Measurements from ENCODE around the gene UBASH3B.

UBASH3B gene

GRCh38 chr11:122679466-122679865 is 23.9 kb downstream of the UBASH3B start:
- DNase-seq = no peak

DNA sequence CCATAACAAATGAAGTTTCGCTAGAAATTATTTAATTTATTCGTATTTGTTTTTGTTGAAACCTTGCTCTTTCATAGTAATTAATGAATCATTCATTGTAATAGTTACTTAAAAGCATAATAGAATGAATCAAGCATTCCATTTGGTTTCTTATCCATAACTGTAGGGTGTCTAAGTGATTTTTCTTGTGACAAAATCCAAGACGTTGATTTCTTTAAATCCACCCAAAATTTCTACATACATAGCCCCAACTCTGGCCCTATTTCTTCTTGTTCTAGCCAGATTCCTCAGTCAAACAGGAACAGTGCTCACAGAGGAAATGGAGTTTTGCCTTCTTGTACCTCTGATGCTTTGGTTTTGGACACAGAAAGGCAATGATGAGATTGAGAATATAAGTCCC is 25.5 kb downstream of the UBASH3B start:
- no peak for DNase-seq

DNA sequence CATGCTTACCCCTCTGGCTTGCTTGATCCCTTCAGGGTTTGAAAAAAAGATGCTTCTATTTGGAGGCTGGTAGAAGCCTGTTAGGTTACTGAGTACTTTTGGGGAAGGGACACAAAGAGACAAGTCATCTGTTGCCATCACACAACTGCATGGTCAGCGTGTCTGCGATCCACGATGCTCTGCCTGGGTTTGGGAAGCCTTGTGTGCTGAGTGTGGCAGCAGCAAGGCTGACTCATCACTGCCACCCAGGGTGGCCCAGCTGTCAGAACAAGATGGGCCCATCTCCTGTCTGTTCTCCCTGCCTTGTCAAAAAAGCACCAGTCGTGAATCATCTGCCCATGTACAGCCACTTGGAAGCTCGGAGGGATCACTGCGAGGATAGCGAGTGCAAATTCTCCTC is 26.2 kb downstream of the UBASH3B start:
- no peak for DNase-seq

- no peak for DNase-seq
These were observed 26.9 kb downstream of the UBASH3B start for GRCh38 chr11:122682464-122682863.

- DNase-seq = no peak
These were observed 29.5 kb downstream of the UBASH3B start for GRCh38 chr11:122685041-122685440.

DNA sequence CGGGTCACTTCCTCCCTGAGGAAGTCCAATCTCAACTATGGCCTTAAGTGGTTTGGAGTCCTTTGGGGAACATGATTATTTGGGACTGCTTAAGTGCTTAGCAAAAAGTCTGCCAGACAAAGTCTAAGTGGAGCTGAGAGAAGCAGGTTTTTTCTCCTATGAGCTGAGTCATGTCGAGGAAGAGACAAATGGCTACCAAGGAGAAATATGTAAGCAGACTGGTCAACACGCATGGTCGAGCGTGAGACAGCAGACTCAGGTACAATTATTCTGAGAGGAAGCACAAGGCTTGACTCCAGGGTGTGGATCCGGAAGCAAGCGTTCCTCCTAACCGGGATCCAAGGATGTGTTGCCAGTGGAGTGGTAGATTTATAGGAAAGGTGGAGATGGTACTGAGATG is 30.6 kb downstream of the UBASH3B start:
- no peak for DNase-seq

GRCh38 chr11:122690384-122690783 is 34.9 kb downstream of the UBASH3B start:
- DNase-seq = no peak

GRCh38 chr11:122690801-122691548 is 35.5 kb downstream of the UBASH3B start:
- DNase-seq = no peak

DNA sequence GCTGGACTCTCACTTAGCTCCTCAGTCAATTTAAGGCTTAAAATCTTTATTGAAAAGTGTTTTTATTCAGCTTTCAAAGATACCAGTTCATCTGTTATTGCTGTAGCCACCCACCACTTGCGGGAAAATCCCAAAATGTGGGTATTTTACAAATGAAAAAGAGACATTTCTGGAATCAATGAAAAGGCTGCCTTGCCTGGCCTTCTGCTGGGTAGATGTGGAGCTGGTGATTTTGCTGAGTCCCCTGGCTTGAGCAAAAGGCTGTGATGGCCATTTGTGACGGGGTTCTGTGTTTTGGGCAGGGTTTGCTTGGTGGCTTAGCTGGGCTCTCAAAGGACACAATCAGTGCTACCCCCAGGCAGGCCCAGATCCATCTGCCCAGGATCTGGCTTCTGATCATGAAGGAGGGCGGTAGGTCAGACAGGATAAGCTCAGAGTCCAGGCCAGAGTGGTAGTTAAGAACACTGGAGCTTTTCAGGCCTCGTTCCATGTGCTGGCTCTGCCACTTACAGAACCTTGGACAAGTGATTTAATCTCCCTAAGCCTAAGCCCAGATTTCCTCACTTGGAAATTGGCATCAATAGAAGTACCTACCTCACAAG is 36.1 kb downstream of the UBASH3B start:
- DNase-seq = no peak

GRCh38 chr11:122692444-122692843 is 36.9 kb downstream of the UBASH3B start:
- DNase-seq = no peak

DNA sequence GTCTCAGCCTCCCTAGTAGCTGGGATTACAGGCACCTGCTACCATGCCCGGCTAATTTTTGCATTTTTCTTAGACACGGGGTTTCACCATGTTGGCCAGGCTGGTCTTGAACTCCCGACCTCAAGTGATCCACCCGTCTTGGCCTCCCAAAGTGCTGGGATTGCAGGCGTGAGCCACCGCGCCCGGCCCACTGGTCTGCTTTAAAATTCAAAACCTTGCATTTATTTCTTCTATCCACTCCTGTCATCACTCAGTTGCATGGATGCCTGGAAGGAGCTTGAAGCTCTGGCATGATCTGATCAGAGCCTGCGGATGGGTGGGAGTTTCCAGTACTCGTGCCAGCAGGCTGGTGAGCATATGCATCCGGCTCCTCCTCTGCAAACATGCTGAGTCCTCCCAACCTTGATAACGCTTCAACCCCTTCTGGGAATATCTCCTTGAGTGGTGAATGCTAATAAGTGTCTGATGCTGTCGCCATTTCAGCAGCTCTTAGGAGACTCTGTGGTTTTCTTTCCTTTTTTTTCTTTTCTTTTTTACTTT is 39.6 kb downstream of the UBASH3B start:
- DNase-seq = no peak

DNA sequence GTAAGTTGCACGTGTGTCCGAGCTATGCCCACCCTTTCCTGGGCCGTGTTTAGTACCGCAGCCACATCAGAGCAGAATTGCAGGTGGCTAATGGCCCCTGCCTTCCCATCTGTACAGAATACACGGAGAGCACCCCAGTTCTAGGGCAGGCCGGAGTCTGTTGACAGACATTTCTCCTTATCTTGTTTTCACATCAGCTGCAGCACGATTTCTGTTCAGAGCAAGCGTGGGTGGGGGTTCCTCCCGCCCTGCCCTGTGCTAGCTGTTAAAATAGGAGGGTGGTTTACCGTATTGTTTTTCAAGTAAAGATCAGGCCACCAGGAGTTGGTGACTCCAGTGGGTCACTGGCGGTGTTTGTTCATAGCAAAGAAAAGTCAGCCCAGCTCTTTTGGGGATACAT is 41.1 kb downstream of the UBASH3B start:
- no peak for DNase-seq

DNA sequence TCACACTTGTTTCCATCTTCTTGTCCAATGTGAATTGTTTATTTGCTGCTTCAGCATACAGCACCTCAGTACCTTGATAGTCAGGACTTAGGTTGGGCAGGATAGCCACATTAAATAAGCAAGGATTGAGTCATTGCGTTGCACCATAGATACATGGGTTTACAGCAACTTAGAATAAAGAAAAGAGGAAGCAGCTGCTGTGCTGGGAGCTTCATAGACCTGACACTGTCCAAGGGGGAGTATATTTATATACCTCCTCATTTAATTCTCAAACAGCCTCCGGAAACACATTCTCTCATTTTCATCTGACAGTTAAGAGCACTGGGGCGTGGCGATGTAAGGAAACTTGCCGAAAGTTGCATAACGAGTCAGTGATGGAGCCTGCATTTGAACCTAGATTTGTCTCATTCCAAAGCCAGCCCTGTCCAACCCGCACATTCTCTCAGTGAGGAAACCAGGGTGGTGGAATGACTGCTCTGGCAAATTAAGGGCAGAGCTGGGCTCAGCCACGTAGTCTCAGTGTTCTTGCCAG is 42.2 kb downstream of the UBASH3B start:
- no peak for DNase-seq

DNA sequence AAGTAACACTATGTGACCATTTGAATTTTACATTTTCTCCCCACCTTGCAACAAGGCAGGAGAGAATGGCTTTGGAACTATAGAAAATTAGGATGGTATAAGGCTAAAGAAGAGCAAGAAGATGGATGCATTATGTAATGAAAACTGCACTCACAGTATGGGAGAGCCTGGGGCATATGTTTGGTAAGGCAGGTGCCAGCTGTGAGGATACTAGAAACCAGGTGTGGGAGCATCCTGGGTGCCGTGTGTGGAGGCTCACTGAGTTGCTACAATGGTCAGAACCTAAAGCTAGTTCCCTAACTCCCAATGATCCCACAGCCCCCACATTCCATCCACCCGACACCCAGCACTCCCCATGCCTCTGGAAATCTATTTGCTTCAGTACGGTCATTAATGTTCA is 42.9 kb downstream of the UBASH3B start:
- DNase-seq = no peak

DNA sequence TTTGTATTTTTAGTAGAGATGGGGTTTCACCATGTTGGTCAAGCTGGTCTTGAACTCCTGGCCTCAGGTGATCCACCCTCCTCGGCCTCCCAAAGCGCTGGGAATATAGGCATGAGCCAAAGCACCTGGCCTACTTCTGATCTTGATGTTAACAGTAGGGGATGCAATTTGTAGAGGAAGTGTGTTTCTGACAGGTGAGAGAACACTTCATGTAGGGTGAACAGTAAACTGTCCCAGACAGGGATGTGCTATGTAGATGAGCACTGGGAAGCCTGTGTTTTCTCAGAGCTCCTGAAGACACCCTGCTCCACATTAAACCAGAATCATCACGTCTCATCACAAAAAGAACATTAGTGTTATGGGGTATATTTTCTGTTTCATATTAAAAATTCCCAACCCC is 45.1 kb downstream of the UBASH3B start:
- DNase-seq = no peak

DNA sequence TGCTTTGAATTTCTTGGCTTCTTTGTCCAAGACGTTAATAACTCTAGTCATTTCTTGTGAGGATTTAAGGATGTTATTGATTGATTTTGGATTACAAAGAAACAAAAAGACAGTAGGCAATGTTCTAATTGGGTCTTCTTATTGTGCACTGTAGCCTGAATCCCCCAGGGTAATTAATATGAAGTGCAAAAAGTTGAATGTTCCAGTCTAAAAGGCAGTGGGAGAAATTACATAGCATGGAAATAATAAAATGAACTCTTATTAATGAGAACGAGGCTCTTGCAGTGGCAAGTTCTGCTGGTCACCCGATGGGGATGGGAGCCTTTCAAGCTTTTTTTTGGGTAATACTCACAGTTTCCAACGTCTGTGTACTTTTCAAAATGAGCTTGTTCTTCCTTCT is 45.6 kb downstream of the UBASH3B start:
- no peak for DNase-seq

- no peak for DNase-seq
These were observed 48.2 kb downstream of the UBASH3B start for GRCh38 chr11:122703541-122704272.

GRCh38 chr11:122705396-122705795 is 49.9 kb downstream of the UBASH3B start:
- no peak for DNase-seq

DNA sequence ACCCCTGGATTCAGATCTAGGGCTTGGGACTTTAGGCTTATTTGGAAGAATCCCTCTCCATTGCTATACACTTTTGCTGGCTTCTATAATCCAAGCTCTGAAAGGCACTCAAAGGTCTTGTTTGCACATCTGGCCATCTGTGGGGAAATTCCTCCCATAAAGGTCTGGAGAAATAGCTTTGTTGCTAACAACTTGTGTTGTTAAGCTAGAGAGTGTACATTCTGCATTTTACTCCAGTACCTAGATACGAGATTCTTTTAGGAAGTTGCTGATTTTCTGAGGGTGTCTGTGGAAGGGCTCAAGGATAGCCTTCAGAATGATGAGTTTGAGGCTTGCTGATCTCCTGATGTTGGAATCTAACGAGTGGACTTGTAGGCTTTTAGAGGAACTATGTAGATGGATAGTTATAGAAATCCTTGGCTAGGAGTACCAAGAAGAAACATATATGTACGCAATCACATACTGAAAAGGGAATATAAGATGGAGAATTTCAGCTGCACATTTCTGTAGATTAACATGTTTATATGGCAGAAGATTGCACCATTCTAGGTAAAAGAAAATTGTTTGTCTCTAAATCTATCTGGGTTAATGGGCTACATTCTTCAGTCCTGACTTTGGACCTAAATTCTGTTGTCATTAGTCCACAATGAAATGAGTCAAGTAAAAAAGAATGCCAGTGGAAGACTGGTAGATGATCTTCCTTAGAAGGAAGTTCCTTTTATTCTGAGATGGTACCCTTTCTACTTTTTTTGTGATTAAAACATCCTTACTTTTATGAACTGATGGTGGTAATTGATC is 51.0 kb downstream of the UBASH3B start:
- no peak for DNase-seq

GRCh38 chr11:122707111-122707510 is 51.6 kb downstream of the UBASH3B start:
- no peak for DNase-seq

- no peak for DNase-seq
These were observed 52.4 kb downstream of the UBASH3B start for GRCh38 chr11:122707901-122708300.

GRCh38 chr11:122709039-122709760 is 53.7 kb downstream of the UBASH3B start:
- DNase-seq = no peak

All from hippocampal formation (tissue), 2 donors.